GM18526 (cell line): Measurements from ENCODE around the gene RBM14.

Experiments
- POLR2A ChIP-seq: IDR thresholded peaks from 3 replicates; pipeline ENCODE4 v1.6.1; 2011; ENCODE audit not compliant: insufficient read length; ENCODE audit errors: extremely low read depth

The RBM14 gene

GRCh38 chr11:66646828-66647227 lies 30.4 kb downstream of the RBM14 start:
- TF ChIP-seq POLR2A, result no peak

DNA sequence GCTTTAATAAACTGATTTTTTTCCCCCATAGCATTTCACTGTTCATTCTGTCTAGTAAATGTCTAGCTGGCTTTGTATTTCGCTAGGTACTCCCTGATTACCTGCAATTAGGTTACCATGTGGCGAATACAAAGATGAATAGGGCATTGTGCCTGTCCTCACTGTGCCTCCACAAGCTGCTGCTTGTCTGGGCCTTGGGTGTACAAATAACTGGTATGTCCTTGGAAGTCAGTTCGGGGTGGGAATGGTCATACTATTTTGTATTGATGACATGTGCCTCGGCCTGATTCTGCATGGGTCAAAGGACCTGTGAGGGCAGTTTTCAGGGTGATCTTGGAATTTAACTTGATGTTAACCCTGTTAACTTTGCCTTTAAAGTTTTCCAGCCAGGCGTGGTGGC lies 33.5 kb downstream of the RBM14 start:
- TF ChIP-seq POLR2A, result no peak

GRCh38 chr11:66651016-66651415 lies 34.6 kb downstream of the RBM14 start:
- no peak for TF ChIP-seq POLR2A

GRCh38 chr11:66652651-66653050 lies 36.2 kb downstream of the RBM14 start:
- no peak for TF ChIP-seq POLR2A

- no peak for TF ChIP-seq POLR2A
Measured at GRCh38 chr11:66653123-66653522, 36.7 kb downstream of the RBM14 start.

DNA sequence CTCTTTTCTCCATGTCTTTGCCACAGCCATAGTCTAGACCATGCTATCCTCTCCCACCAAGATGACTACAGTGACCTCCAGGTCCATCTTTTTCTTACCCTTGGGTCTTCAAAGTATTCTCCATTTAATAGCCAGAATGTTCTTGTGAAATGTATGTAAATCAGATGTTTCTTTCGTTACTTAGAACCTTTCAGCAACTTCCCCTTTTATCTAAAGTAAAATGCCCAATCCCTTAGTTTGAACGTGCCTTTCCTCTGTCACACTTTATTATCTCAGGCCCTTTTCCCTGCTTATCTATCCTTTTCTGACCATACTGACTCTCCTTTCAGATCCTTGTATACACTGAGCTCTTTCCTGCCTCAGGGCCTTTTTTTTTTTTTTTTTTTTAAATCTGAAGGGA lies 43.3 kb downstream of the RBM14 start:
- TF ChIP-seq POLR2A, result no peak

- no peak for TF ChIP-seq POLR2A
Measured at GRCh38 chr11:66663741-66664296, 47.4 kb downstream of the RBM14 start.

GRCh38 chr11:66665369-66665768 lies 48.9 kb downstream of the RBM14 start:
- TF ChIP-seq POLR2A, result no peak

DNA sequence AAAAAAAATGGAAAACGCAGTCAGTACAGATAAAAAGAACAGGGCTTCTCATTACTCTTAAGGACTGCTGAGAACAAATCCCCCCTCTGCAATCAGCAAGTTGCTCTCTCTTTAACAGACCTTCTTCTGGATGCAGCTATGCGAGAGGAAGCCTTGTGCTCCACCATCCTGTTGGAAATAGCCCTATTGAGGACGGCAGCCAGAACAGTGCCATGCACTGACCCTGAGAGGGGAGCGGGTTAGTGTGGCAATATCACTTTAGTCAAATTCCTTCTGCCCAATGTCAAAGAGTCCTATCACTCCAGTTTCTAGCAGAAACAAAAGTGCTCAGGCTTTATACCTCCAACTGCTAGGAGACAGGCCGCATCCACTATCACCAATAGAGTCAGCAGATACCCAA lies 54.4 kb downstream of the RBM14 start:
- TF ChIP-seq POLR2A, result no peak

- no peak for TF ChIP-seq POLR2A
Measured at GRCh38 chr11:66674964-66675602, 58.7 kb downstream of the RBM14 start.

DNA sequence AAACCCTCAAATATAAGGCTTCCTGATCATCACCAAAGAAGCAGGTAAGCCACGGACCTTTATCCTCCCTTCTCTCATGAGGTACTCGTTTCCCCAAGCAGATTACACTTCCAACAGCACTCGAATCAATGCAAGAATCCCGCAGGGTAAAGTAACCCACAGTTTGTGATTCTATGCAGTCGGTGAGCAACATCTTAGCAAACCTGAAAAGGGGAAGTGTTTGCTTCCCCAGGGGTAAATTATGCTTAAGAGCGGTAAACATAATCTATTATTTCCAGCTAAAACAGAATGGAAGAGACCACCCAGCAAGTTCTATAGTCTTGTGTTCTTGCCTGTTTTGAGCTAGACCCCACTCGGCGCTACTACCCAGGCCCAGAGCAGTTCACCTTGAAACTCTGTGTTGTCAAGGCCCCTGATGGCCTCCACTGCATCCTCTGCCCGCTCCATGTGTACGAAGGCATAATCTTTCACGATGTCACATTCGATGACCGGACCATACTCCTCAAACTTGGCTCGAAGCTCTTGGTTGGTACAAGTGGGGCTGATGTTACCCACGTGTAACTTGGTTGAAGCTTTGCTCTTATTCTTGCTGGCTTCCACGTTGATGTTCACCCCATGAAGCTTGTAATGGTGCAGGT lies 60.0 kb downstream of the RBM14 start:
- TF ChIP-seq POLR2A, result no peak
